Esophagus squamous epithelium (tissue), 4 donors: Measurements from ENCODE around the gene SLC38A8.

Experiments
- POLR2A ChIP-seq, 4 donors: fragments of 450-650 bp; IDR thresholded peaks; one replicate each; pipeline ENCODE4 v1.6.1; 2017; ENCODE audit warnings: antibody characterized with exemption in 4 of 4, mild to moderate bottlenecking in 4 of 4, moderate library complexity in 3 of 4
- TF ChIP-seq, protein P1 (sequence below), 6 experiments: fragments of 450-650 bp in 4 of 6; fragments of 200-600 bp in 2 of 6; sonication (generic) in 2 of 6; IDR thresholded peaks; one replicate each; pipeline ENCODE4 v1.5.1; 2016 to 2019; ENCODE audit warnings: antibody characterized with exemption in 6 of 6, mild to moderate bottlenecking in 4 of 6, moderate library complexity in 4 of 6

DNA sequence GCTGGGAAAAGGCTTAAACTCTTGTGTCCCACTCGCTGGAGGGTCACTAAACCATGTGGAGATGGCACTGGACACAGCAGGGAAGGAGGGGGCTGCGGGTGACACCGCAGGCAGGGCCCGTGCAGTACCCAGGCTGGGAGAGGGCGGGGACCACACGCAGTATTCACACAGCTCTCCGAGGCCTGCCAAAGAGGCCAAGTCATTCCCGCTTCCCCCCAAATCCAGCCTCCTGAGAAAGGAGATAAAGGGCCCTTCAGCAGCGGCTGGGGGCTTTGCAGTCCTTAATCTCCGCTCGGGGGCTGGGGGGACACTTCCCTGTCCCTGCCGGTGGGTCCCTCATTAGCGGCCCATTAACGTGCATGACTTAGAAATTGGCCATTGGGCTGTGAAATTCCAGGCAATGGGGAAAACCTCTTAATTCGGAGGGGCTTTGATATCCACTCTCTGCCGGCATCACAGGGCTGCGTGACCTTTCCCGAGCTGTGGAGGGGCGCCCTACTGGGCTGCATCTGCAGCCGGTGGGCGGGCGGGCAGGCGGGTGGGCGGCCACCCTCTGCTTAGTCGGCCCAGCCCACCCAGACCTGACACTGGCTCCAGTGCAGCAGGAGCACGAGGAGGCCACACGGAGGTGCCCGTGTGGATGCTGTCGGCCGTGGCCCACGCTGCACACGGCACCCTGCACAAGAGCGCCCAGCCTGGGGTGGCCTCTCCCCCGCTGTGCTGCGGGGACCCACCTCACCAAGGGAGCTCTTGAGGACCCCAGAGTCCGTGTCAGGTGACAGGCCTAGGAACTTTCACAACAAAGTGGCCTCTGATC lies 2.6 kb upstream of the SLC38A8 start:
- TF ChIP-seq, protein P1, sequence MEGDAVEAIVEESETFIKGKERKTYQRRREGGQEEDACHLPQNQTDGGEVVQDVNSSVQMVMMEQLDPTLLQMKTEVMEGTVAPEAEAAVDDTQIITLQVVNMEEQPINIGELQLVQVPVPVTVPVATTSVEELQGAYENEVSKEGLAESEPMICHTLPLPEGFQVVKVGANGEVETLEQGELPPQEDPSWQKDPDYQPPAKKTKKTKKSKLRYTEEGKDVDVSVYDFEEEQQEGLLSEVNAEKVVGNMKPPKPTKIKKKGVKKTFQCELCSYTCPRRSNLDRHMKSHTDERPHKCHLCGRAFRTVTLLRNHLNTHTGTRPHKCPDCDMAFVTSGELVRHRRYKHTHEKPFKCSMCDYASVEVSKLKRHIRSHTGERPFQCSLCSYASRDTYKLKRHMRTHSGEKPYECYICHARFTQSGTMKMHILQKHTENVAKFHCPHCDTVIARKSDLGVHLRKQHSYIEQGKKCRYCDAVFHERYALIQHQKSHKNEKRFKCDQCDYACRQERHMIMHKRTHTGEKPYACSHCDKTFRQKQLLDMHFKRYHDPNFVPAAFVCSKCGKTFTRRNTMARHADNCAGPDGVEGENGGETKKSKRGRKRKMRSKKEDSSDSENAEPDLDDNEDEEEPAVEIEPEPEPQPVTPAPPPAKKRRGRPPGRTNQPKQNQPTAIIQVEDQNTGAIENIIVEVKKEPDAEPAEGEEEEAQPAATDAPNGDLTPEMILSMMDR (IDR thresholded peaks at IDR 0.05) = no peak
- no peak for TF ChIP-seq POLR2A (IDR thresholded peaks at IDR 0.05)
